AG04449 (cell line): ENCODE data around the gene MYO19.

ENCODE experiments used
- CTCF ChIA-PET: fragments of 350-600 bp; formaldehyde crosslinking; extraction: SDS; loops from one replicate; lab custom pipeline; 2021; ENCODE audit warnings: antibody characterized with exemption; lab: Yijun Ruan, JAX
- POLR2A ChIA-PET: fragments of 400-600, 350-600 bp; formaldehyde crosslinking; extraction: SDS; loops from one replicate; lab custom pipeline; 2020; ENCODE audit warnings: antibody characterized with exemption, inconsistent platforms; lab: Yijun Ruan, JAX
- DNase-seq: peaks from one replicate; pipeline ENCODE4 v3.0.0-alpha.2; 2010; ENCODE audit warnings: low read depth, low spot score
- H3K4me3 ChIP-seq: 2 replicates; pipeline ENCODE4 v1.5.1; 2011; ENCODE audit warnings: low read depth, mild to moderate bottlenecking, control low read depth, low read length
- CTCF ChIP-seq: IDR thresholded peaks from one replicate; pipeline ENCODE4 v1.5.1; 2011; ENCODE audit warnings: mild to moderate bottlenecking, moderate library complexity, low read length, control low read depth, inconsistent platforms; ENCODE audit not compliant: insufficient read depth; ENCODE audit errors: missing control alignments

Gene MYO19

DNA sequence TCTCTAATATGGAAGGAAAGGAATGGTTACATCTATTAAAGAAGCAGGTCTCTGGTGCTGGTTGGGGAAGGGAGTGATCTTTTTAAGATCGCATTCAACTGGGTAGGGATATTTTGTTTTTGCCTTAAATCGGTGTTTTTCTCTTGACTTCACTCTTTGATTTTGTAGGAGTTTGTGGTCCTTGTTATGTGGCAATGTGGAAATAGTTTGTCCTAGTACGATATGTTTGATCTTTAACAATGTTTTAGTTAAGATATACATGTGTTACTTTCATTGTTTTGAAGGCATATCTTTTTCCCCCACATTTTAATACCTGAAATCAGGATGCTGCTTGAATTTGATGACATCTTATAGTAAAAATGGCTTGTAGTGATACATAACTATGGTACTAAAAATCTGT, 18.8 kb upstream of the MYO19 start:
- H3K4me3 ChIP-seq: no peak overlapping the region
- no peak for TF ChIP-seq CTCF
- POLR2A ChIA-PET: no interaction called here
- no peak for DNase-seq
- CTCF ChIA-PET: no interaction called here

DNA sequence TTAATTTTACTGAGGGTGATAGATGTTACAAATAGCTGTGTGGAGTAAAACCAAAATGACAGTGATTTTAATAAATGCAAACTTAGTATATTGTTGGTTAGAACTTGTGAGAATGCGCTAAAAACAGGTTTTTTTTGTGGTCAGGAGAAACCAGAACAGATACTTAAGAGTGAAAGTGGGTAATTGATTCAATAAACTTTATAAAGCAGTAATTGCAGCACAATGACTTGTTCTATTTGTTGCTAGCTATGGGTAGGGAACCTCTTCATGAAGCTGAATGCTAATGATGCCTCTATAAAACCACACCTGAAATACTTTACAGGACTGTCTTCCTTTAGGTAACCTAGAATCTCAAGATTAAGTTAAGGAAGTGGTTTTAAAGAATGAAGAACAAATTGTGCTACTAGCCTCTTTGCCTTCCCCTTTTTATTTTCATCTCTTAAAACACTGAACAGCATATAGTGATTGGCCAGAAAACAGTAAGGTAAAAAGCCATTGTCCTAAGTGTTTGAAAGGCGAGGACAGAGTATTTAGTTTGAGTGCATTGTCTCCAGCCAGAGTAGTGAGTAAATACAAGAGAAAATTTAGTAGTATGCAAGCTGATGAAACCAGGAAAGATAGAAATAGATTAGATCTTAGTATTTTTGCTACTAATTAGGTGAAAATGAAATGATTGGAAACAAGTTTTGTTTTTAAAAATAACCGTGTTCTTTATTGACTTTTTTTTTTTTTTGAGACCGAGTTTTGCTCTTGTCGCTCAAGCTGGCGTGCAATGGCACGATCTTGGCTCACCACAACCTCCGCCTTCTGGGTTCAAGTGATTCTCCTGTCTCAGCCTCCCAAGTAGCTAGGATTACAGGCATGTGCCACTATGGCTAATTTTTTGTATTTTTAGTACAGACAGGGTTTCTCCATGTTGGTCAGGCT, 16.1 kb upstream of the MYO19 start:
- DNase-seq: no peak
- H3K4me3 ChIP-seq: no peak overlapping the region
- POLR2A ChIA-PET: no interaction called here
- CTCF ChIA-PET: interaction anchor here (1.4 kb wide), 1 partner anchor 50 kb away, joined by 3 read pairs; the partner anchor contains the start of gene MRM1
- TF ChIP-seq CTCF: no peak

DNA sequence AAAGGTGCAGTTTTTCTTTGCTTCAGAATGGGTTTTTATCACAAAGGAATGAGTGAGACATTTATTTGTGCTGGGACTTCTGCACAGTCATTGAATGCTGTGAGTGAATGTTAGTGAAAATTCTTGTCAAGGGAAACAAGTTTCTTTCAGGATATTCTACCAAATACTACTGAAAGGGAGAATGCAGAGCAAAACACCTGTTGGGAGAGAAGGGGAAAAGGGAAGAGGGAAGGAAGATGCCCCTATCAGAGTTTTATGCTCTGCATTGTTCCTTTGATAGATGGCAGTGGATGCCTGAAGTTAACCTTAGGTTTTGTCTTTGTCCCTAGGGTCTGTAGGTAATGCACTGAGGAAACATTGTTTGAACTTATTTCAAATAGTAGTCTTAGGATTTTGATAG, 13.1 kb upstream of the MYO19 start:
- CTCF ChIA-PET: no interaction called here

DNA sequence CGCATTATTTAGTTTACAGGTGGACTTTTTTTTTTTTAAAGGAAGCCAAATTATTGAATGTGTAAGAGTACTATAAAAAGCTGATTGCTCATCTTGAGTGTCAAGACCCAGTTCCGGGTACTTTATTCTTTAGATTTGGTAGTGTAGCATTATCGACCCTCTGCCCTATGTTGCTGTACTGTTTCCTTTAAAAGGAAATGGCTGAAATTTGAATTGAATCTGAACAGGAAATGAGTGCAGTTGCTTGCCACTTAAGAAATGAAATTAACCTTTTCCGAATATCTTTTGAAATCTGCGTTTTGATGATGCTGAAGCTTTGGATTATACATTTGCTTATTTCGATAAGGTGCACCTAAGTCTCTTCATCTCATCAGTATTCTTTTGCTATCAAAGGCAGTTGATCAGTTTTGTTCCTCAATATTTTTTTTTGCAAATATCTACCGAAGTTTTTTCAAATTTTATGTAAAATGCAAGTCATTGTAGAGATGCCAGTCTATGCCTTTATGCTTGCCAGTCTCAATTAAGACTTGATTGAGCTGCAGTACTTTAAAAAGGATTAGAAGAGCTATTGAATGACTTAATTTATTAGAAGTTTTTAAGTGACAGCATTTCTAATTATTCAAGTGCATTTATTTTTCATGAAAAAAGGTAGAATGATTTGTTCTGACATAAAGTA, 11.9 kb upstream of the MYO19 start:
- H3K4me3 ChIP-seq: peak overlapping the region; percentile 92
- POLR2A ChIA-PET: interaction anchor here (0.7 to 1.2 kb wide), 3 partner anchors 11 to 646 kb away, joined by 3 to 4 read pairs (median 3); no protein-coding TSS in a partner anchor
- CTCF ChIA-PET: interaction anchor here (1.0 to 1.7 kb wide), 3 partner anchors 12 to 55 kb away, joined by 3 to 10 read pairs (median 4); partner anchors contain the start of genes MRM1, MYO19 and PIGW
- no peak for TF ChIP-seq CTCF
- no peak for DNase-seq

More for the DNA sequence above, 13.1 kb upstream of the MYO19 start:
- POLR2A ChIA-PET: interaction anchor here (0.7 kb wide), 1 partner anchor 12 kb away, joined by 6 read pairs; no protein-coding TSS in a partner anchor
- no peak for TF ChIP-seq CTCF
- no peak for DNase-seq
- peak overlapping the region; percentile 92; the same call in 1 of the 2 replicates for H3K4me3 ChIP-seq

DNA sequence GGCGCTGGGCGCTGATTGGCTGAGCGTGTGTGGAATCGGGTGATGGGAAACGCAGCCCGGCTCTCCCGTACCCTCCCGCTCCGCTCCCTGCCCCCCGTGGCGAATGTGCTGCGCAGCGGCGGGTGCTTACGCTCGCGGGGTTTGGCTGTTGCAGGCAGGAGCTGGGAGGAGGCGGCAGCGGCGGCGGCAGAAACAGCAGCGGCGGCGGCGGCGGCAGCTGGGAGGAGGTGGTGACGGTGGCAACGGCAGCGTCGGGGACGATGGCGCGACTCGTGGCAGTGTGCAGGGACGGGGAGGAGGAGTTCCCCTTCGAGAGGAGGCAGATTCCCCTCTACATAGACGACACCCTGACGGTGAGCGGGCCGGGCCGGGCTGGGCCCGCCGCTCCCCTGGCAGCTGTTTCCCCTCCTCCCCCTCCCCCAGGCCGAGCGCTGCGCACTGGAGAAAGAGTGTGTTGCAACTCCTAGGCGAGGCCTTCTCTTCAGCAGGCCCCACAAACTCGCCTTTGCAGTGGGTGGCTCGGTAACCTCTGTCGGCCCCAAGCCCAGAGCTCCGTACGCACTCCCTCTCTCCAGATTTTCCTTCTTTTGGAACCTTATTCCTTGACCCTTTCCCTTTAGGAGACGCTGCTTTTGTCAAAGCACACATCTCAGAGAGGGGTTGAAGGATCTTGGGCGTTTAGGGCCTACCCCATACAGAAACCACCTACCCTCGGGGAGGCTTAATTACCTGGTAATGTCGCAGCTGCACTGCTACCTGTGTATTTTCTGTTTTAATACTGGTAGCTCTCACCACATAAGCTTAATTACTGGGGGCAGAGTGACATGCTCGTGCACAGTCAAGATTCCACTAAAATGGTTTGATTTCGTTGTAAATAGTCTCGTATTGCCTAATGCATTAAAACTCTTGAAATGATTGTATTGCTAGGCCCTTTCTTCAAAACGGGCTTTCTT, 11.1 kb upstream of the MYO19 start:
- CTCF ChIA-PET: interaction anchor here (1.0 to 1.7 kb wide), 3 partner anchors 11 to 56 kb away, joined by 3 to 10 read pairs (median 4); partner anchors contain the start of genes MRM1, MYO19 and PIGW
- DNase-seq: peak; percentile 84
- POLR2A ChIA-PET: interaction anchor here (0.5 to 1.4 kb wide), 8 partner anchors 11 to 647 kb away, joined by 3 to 19 read pairs (median 3); partner anchors contain the start of genes DHRS11, MRM1, MYO19 and PIGW
- no peak for TF ChIP-seq CTCF
- peak overlapping the region; percentile 92 for H3K4me3 ChIP-seq
